GM21367 (cell line): ENCODE measurements around the gene CACNA2D4.

ENCODE experiments used
- ATAC-seq: cut with Tn5 transposase; IDR thresholded peaks from one replicate; pipeline ENCODE4 v1.9.1; 2021; ENCODE audit not compliant: unreplicated experiment

The CACNA2D4 gene

DNA sequence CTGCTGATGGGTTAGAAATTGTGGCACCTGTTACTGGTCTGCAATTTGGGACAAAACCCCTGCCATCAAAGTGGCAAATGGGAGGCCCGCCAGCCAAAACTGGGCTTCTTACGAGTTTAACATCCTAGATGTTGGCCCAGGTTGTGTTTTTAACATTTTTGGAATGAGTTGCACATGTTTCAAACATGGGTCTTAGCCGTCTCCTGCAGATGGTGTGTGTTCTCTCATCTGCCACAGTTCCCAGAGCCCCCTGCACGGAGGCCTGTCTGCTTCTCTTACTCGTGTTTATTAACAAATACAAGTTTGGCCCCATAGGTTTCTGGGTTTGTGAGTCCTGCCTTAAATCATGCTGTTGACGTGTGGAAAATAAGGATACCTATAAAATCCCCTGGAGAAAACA lies 46.5 kb downstream of the CACNA2D4 start:
- ATAC-seq = no peak

DNA sequence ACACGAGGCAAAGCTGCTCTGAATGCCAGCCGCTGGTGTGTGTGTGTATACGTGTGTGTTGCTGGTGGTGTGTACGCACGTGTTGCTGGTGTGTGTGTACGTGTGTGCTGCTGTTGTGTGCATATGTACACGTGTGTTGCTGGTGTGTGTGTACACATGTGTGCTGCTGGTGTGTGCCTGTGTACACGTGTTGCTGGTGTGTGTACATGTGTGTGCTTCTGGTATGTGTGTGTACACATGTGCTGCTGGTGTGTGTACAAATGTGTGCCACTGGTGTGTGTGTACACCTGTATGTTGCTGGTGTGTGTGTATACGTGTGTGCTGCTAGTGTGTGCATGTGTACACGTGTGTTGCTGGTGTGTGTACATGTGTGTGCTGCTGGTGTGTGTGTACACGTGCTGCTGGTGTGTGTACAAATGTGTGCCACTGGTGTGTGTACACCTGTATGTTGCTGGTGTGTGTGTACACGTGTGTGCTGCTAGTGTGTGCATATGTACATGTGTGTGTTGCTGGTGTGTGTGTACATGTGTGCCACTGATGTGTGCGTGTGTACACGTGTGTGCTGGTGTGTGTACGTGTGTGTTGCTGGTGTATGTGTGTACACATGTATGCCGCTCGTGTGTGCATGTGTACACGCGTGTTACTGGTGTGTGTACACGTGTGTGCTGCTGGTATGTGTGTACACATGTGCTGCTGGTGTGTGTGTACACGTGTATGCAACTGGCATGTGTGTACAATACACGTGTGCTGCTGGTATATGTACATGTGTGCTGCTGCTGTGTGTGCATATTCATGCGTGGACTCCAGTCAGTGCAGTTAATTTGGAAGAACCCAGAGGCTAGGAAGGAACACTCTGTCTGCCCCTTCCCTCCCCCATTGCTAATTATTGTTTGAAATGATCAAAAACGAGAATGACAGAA lies 47.2 kb downstream of the CACNA2D4 start:
- no peak for ATAC-seq

DNA sequence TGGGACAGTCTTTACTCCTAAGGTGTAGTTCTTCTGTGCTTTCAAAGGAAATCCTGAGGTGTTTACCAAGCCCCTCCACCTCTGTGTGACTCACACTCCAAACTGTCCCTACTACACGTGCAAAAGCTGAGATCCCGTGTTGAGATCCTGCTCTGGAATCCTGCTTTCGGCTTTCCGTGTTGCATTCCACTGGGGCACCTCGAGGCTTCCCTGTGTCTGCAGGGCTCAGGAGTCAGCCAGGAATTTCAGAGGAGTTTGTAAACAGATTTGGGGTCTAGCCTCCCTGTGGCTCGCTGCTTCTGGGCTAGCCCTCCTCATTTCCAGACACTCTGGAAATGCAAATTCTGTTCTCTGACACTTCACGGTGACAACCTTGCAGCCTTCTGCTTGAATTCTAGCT lies 48.4 kb downstream of the CACNA2D4 start:
- no peak for ATAC-seq

DNA sequence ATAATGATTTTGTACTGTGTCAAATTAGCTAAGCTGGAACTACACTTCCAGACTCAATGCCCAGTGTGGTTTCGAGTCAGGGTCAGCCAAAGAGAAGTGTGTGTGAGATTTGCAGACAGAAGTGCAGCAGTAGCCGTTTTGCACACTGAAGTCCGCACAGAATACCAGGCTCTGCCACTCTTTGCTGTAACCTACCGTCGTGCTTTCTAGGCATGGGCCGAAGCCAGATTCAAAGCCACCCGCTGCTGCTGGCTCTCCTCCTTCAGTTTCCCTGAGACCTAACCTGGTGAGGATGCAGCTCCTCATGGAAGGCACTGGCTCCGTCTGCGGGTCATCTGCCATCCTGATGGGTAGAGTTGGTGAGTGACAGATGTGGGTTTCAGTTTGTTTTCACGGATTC lies 49.3 kb downstream of the CACNA2D4 start:
- ATAC-seq = no peak

DNA sequence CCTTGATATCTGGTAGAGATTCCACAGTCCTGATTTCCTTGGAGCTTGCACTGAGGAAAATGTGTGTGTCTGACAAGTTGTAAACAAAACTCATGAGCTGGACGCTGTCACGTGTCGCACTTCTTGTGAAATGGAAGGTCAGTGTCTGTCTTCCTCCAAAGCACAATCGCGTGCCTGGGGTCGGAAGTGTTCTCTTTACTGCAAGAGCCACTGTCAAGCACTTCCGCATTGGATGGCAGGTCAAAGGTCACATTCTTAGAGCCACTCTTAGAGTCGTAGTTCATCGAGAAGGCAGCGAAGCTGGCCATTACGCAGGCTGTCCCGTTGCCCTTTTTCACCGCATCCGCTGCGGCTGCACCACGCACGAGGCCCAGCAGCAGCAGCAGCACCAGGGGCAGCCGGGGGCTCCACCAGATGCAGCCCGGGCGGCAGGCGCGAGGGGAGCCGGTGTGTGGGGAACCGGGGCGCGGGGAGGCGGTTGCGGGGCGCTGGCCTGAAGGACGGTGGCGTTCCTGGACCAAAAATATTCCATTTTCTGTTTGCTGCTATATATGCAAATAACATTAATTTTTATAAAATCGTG lies 53.1 kb downstream of the CACNA2D4 start:
- no peak for ATAC-seq

DNA sequence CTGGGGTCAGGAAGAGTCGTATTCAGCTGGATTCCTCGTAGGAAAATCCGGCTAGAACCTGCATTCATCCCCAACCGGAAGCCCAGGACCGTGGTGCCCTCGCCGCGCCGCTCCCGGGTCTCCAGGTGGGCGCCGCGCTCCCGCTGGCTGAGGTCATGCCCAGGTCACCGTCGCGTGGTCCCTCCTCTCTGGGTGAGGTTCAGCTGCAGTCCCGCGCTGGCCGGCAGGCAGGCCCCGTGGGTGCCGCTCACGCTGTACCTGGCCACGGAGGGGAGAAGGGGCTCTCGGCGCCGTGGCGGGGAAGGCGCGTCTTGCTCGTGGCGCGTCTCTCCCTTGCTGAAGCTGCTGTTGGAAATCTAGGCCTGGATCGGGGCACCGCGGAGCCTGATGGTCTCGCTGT lies 53.6 kb downstream of the CACNA2D4 start:
- no peak for ATAC-seq

DNA sequence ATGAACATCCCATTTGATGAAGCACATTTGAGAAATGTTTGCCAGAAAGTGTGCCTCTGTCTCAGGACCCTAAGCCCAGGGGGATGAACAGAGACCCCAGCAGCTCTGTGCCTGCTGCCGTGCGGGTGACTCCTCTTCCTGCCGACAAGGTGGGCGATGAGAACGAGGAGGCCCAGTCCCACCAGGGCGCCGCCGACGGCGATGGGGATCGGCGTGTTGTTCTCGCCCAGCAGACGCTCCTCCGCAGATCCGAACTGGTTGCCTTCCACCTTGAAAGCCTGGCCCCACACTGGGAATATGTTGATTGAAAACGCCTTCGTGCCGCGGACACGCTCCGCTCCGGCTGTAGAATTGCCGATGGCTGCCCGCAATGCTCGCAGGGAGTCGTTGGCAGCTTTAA lies 54.0 kb downstream of the CACNA2D4 start:
- ATAC-seq = no peak

DNA sequence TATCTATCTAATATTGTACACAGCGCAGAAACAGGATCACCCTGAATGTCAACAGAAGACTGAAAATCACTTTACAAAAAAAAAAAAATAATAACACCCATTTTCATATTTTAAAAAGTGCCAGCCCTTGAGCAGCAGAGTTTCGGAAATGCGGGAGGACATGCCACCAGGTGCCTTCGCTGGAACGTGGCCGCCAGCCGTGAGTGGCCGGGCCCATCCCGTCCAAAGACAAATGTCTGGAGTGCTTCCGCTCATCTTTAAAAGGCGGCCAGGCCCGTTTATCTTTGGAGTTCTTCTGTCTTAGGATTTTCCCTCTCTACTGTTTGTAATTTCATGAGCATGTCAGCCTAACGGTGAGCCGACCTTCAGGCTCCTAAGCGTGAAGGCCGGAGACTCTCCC lies 54.6 kb downstream of the CACNA2D4 start:
- ATAC-seq = no peak

DNA sequence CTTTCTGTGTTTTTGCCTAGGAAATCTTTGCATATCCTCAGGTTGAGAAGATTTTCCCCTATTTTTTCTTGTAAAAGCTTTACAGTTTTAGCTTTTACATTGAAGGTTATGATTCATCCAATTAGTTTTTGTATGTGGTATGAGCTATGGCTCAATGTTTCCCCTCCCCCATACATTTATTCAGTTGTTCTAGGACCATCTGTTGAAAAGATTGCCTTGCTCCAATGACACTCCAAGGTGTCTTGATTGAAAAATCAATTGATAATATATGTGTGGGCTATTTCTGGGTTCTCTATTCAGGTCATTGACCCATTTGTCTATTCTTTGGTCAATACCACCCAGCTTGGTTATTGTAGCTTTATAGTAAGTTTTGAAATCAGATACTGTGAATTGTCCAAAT lies 55.5 kb downstream of the CACNA2D4 start:
- ATAC-seq = no peak

DNA sequence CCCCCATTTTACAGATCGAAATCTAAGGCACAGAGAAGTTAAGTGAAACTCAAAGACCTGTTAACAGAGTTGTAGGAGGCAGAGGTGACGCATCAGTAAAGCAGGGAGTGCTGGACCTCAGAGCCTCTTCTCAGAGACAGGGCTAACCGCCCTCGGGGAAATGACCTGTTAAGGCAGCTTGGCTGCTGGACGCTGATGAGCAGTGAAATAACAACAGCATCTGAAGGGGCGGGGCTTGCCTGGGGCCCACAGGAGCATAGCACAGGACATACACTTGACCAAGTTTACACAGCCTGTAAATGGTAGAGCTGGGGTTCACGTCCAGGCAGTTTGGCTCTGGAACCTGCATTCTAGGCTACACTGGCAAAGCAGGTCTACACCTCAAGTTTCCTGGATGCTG lies 58.8 kb downstream of the CACNA2D4 start:
- ATAC-seq = no peak

DNA sequence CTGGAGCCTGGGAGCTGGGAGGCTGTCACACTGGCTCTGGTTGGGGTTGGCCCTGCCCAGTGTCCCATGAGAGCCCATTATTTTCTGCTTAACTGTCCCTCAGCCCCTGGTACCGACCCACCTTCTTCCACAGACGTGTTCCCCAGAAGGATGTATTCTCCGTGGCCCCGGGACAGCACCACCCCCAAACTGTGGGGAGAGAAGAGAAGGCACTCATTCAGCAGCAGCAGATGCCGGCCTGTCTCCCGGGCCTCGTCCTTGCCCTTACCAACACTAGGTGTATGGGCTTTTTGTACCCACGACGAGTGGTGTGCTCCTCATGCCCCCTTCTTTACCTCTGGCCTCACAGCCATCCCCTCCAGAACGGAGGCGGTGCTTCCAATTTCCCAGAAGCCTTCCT lies 60.0 kb downstream of the CACNA2D4 start:
- no peak for ATAC-seq

DNA sequence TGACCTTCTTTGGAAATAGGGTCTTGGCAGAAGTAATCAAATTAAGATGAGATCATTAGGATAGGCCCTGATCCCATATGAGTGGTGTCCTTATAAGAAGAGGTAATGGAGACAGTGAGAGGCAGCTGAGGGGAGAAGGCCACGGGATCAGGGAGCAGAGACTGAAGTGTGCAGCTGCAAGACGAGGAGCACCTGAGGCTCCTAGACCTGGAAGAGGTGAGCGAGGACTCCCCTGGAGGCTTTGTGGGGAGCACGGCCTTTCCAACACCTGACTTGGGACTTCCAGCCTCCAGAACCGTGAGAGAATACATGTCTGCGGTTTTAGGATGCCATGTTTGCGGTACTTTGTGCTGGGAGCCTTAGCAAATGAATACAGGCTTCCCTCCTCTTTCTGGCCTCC lies 60.6 kb downstream of the CACNA2D4 start:
- no peak for ATAC-seq

DNA sequence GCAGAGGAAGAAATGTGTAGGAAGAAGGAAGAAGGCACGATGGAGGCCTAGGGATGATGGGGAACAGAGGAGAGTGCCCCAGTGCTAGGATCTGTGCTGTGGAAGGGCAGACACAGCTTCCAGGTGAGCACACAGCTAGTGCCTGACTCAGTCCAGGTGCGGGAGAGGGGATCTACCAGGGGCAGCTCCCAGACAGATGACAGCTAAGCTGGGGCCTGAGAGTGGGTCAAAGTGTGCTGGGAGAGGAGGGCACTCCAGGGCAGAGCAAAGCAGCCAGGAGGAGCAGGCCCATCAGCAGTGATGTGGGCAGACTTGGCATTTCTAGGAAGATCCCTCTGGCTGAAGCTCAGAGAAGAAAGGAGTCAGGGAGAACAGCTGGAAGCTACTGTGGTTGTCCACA lies 61.4 kb downstream of the CACNA2D4 start:
- no peak for ATAC-seq

DNA sequence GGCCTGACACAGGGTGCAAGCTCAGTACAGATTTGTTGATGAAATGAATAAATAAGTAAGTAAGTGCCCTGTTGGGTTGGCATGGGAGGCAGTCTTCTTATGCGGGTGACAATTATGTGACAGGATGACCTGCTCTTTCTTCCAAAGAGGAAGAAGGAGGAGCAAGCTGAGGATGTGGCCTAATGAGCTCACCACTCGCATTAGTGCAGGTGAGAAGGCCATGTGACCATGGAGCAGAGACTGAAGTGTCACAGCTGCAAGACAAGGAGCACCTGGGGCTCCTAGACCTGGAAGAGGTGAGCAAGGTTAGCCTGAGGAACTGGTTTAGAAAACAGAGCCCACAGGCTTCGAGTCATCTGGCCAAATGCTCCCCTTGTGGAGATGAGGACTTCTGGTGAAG lies 63.2 kb downstream of the CACNA2D4 start:
- no peak for ATAC-seq

DNA sequence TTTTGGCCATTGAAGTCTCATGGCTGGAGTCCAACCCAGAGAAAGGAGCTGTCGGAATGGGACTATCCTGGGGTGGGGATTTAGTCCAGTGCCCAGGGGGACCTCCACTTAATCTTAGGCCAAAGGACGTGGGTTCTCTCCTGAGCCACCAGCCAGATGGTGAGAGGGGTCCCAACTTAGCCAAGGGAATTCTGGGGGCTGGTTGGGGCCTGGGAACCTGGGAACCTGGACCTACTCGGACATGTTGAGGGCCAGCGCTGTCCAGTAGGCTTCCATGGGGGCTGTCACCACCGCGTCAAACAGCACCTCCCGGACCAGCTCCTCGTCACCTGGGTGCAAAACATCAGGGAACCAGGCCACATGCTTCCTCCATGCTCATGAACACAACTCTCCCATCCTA lies 64.7 kb downstream of the CACNA2D4 start:
- no peak for ATAC-seq

DNA sequence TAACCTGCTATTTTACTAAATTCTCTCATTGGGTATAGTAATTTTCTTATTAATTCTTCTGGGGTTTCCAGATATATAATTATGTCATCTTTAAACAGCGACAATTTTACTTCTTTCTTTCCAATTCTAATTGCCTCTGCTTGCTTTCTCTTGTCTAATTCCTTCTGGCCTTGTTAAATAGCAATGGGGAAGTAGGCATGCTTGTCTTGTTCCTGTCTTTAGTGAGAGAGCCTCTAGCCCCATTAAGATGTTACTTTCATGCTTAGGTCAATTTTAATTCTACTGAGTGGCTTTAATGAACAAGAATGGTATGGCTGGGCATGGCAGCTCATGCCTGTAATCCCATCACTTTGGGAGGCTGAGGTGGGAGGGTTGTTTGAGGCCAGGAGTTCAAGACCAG lies 66.4 kb downstream of the CACNA2D4 start:
- ATAC-seq = no peak

DNA sequence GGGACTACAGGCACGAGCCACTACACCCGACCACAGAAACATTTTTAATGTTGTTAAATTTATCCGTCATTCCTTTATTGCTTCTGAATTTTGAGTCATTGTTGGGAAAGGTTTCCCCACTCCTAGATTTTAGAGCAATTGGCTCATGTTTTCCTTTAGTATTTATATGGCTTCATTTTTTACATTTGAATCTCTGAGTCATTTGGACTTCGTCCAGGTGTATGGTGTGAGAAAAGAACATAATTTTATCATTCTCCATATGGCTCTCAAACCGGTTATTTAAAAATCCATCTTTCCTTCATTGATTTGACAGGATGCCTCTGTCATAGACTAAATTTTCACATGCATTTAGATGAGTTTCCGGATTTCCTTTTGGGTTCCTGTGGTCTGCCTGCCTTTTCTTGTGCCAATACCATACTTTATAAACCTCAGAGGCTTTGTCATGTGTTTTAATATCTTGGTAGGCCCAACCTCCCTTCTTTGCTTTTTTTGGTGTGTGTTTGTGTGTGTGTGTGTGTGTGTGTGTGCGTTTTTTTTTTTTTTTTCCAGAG lies 67.2 kb downstream of the CACNA2D4 start:
- no peak for ATAC-seq

DNA sequence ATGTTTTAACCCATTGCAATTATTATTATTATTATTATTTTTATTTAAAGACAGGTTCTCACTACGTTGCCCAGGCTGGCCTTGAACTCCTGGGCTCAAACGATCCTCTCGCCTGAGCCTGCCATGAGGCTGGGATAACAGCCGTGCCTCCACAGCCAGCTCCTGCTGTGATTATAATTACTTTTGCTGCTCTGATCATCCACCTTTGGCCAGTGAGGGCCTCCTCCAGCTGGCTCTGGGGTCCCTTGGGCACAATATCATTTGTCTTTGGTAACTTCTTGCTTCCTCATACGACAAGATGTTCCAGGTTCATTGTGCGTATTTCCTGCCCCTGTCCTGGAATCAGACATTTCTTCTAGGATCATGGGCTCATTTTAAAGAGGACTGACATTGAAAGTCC lies 69.7 kb downstream of the CACNA2D4 start:
- no peak for ATAC-seq

DNA sequence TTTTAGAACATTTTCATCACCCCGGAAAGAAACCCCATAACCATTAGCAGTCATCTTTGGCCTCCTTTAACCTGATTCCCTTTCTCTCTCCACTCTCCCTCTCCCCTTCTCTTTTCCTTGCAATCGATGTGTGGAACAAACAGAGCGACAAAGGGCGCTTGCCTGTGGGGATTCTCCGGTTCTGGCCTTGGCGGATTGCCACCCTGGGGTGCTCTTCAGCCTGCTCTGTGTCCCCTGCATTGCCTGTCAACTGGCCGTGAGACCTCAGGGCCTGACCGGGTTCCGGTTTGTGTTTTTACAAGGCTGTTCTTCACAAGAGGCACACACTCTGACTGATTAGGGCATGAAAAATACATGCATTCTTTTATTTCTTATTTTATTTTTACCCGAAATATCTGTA lies 70.3 kb downstream of the CACNA2D4 start:
- ATAC-seq = no peak

DNA sequence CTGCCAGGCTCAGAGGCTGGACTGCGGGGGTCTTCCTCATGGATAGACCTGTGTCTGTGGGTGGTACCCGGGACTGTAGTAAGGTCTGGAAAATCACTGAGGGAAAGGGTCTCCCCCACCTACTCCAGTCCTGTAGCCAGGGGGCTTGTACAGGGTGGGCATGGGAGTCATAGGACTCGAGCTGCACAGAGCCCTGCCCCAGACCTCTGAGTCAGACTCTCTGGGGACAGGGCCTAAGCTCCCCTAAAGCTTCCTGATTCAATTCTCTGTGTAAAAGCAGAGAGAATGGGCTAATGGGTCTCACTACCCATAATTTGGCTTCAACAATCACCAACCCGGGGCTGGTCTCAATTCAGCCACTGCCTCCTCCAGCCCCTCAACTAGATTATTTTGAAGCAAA lies 71.0 kb downstream of the CACNA2D4 start:
- no peak for ATAC-seq

DNA sequence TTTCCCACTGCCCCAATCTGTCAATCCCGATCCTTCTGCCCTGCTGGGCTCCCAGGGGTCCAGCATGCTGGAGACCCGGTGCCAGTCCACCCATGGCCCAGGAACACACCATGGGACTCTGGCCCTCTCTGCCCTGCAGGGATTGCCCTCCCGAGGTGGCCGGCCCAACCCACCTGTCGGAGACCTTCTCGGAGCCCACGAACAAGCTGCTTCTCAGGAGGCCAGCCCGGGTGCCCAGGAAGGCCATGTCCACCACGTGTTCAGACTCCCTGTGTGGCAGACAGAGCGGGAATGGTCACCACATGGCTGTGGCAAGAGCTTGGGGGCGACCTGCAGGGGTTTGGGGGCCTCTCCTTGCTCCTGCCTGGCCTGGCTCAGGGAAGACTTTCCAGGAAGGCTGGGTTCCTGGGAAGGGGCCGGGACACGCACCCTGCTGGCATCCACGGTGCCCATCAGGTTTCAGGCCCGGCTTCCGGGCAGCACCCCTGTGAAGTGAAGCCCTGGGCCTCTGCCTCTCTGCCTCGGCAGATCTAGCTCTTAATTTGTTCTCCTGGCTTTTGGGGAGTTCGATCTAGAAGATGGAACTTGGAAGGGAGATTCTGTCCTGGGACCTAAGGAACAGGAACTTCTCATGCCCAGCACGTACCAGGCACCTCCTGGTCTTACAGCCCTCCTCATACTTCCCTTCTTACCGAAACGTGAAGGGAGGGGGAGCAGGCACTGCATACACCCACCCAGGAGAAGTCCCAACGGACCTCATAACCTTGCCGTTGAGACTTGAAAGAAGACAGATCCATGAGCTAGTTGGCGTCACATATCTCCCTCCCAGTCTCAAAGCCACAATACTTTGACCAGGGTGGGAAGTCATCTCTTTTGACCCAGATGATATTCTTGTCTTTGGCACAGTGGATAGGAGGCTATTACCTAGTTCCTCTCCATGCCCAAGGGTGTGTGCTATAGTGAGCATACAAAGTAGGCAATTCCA lies 71.7 kb downstream of the CACNA2D4 start:
- ATAC-seq = no peak
